Muscle layer of duodenum (tissue), 2 donors: ENCODE results near the gene PHLPP1.

Experiments
- H3K27ac ChIP-seq: one replicate; pipeline ENCODE4 v1.7.0; 2013; ENCODE audit warnings: mild to moderate bottlenecking, low read length
- H3K27me3 ChIP-seq: one replicate; pipeline ENCODE4 v1.7.0; 2013; ENCODE audit warnings: low read depth, mild to moderate bottlenecking, control low read depth, low read length
- H3K36me3 ChIP-seq, 2 donors: one replicate each; pipeline ENCODE4 v1.7.0; 2013; ENCODE audit warnings: low read length in 2 of 2, control low read depth in 1 of 2, mild to moderate bottlenecking in 1 of 2; ENCODE audit not compliant: insufficient read depth in 2 of 2, control insufficient read depth in 1 of 2
- H3K4me1 ChIP-seq, 2 donors: one replicate each; pipeline ENCODE4 v1.7.0; 2013; ENCODE audit warnings: low read length in 2 of 2, mild to moderate bottlenecking in 2 of 2, control low read depth in 1 of 2, moderate library complexity in 1 of 2; ENCODE audit not compliant: insufficient read depth in 2 of 2, control insufficient read depth in 1 of 2
- H3K4me3 ChIP-seq, 2 donors: one replicate each; pipeline ENCODE4 v1.7.0; 2013; ENCODE audit warnings: low read length in 2 of 2, low read depth in 1 of 2, mild to moderate bottlenecking in 1 of 2
- H3K9me3 ChIP-seq, 2 donors: one replicate each; pipeline ENCODE4 v1.7.0; 2013; ENCODE audit warnings: low read length in 2 of 2, control low read depth in 1 of 2, mild to moderate bottlenecking in 1 of 2; ENCODE audit not compliant: control insufficient read depth in 1 of 2
- donor health status: healthy.

The PHLPP1 gene

DNA sequence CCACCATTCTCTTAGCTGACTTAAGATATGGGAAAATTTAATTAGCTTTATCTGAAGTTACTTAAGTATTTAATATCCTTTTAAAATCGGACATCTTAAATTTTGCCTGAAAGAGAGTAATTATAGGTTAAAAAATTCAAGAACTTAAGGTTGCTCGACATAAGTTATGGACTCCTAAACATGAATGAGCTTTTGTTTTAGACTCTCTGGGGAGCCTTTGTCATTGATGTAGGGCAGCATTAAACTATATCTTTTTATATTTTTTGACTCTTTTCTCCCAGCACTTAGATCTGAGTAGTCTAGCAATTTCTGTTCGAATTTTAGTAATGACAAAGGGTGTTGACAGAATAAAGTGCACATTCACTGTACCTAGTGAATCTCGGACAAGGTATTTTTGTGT is 4.7 kb downstream of the PHLPP1 start:
- H3K4me1 ChIP-seq: peaks cover 3 to 31% of the 10 kb centered on the region in 2 donors
- H3K4me3 ChIP-seq: no peak overlapping the region
- H3K27ac ChIP-seq: no peak overlapping the region

DNA sequence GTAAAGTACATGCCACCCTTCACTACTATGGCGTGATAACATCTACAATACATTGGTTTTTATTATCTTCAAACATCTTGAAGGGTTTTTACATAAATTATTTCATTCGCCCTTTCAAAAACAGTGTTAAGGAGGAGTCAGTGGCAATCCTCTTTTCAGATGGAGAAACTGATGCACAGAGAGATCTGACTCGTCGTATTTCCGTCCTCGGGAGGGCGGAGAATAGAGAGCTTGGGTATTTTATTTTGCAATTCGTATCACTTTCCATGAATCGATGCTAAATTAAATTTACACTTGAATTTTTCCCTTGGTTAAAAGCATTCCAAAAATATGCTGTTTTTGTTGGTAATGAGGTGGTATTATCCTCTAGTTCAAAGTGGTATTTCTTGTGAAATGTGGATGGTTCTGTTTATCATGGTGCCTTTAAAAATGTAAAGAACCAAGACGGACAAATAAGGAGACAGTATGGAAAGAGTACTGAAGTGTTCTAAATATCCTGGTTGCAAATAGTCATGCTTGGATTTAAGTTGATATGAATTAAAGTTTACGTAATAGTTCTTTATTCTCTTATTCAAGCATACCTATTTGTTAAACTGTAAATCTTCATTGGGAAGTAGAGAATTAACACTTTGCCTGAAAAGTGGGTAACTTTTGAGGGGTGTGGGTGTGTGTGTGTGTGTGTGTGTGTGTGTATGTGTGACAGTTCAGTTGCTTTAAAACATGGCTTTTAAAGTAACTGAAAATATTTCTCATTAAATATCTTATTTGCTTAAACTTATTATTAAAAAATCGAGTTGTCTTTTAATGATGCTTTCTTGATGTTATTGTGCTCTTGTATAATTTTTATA is 5.6 kb downstream of the PHLPP1 start:
- no peaks in the 10 kb centered on the region for H3K9me3 ChIP-seq
- peaks cover 3 to 31% of the 10 kb centered on the region in 2 donors for H3K4me1 ChIP-seq
- no peak overlapping the region for H3K27ac ChIP-seq
- no peaks in the 10 kb centered on the region for H3K27me3 ChIP-seq
- no peaks in the 10 kb centered on the region for H3K36me3 ChIP-seq
- no peak overlapping the region for H3K4me3 ChIP-seq

More for the DNA sequence above, 4.7 kb downstream of the PHLPP1 start:
- H3K36me3 ChIP-seq: no peaks in the 10 kb centered on the region
- H3K27me3 ChIP-seq: no peaks in the 10 kb centered on the region
- H3K9me3 ChIP-seq: no peaks in the 10 kb centered on the region

DNA sequence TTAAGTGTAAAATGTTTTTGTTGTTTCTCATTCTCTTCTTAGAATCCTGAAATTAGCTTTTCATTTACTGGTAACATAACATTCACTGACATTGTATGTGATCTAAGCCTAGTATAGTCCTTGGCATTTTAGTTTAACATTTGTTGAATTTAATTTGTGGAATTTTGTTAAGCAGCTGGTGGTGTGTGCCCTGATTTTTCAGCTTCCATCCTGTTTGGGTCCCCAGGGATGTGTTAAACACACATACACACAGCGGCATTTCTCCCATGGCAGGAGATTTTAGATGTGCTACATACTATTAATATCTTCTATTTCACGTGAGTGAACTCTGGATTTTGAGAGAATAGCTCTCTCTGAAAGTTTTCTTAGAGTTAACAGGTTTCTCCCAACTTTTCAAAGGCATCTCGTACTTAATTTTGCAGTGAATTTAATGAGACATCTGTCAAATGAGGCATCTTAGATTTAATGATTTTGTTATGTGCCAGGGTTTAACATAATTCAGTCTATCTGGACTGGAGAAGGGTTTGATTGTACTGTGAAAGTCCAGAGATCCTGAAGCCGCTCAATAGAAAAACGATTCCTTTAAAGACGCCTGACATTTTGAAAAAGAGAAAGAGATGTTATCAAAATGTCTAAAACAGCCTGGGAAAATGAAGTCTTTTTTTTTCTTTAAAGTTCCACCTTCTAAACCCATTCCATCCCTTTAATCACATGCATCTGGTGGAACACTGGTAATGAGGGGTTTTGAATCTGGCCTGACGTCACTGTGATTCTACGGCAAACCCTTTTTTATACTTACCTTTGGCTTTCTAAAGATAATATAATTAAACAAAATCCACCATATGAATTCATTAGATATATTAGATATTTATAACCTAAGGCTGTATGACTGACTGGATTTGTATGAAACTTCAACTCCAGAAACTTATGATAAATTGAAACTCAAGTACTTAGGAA is 6.8 kb downstream of the PHLPP1 start:
- H3K36me3 ChIP-seq: no peaks in the 10 kb centered on the region
- no peak overlapping the region for H3K4me3 ChIP-seq
- H3K27ac ChIP-seq: no peak overlapping the region
- H3K27me3 ChIP-seq: no peaks in the 10 kb centered on the region
- peaks cover 3 to 31% of the 10 kb centered on the region in 2 donors for H3K4me1 ChIP-seq
- H3K9me3 ChIP-seq: no peaks in the 10 kb centered on the region

DNA sequence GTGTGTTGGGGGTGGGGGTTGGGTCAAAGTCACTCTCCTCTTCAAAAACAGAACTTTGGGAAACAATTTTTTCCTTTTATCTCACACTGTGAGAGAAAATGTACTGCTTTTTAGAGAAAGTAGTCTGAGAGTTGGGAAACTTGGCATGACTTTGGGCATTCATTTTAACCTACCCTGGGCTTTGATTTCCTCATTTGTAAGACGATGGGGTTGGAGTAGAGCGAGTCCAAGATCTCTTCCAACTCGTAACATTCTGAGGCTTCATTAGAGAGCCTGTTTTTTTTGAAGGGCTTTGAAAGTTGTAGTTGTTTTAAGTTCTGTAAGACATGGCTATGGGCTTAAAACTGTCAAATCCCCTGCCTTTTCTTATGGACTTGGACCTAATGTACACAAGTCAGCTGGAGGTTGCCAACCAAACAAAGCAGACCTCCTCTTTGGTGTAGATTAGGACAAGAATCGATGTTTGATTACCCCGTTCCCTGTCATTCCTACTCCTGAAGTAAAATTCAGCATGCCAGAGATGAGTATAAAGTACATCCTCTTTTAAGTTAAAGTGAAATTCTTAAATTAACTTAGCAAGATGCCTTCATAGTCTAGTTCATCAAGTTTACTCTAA is 8.4 kb downstream of the PHLPP1 start:
- peaks cover 3 to 20% of the 10 kb centered on the region in 2 donors for H3K4me1 ChIP-seq

DNA sequence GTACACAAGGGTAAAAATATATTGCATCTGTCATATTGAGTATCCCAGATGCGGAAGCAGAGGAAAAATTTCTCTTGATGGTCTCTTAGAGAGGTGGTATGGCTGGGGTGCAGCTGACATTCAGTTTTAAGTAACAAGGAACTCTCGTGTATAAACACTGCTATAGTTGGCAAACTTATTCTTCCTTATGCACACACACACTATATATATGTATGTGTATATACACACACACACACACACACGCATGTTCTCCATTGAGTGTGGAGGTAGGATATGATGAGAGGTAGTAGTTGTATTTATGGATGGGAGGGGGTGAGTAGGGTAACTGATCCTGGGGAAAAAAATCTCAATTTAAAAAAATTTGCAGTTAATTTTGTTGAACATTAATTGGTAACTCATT is 10.6 kb downstream of the PHLPP1 start:
- peaks cover 3 to 7% of the 10 kb centered on the region in 2 donors for H3K4me1 ChIP-seq
- no peaks in the 10 kb centered on the region for H3K27me3 ChIP-seq
- no peak overlapping the region for H3K27ac ChIP-seq
- no peak overlapping the region for H3K4me3 ChIP-seq
- H3K9me3 ChIP-seq: no peaks in the 10 kb centered on the region
- no peaks in the 10 kb centered on the region for H3K36me3 ChIP-seq

More for the DNA sequence above, 8.4 kb downstream of the PHLPP1 start:
- H3K27ac ChIP-seq: no peak overlapping the region
- H3K4me3 ChIP-seq: no peak overlapping the region
- no peaks in the 10 kb centered on the region for H3K36me3 ChIP-seq
- no peaks in the 10 kb centered on the region for H3K27me3 ChIP-seq
- no peaks in the 10 kb centered on the region for H3K9me3 ChIP-seq

DNA sequence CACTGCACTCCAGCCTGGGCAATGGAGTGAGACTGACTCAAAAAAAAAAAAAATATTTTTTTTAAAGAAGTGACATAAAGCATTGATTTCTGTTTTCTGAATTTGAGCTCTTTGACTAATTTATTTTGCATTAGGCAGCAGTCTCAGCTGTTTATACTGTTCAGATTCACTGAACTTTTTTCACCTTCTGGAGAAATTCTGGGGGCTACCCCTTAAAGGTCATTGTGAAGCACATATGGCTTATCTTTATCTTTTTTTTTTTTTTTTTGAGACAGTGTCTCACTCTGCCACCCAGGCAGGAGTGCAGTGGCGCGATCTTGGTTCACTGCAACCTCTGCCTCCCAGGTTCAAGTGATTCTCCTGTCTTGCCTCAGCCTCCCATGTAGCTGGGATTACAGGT is 12.9 kb downstream of the PHLPP1 start:
- Histone ChIP-seq H3K27ac (no peak overlapping the region), H3K4me3 (no peak overlapping the region), H3K36me3 (no peaks in the 10 kb centered on the region), H3K27me3 (no peaks in the 10 kb centered on the region), H3K4me1 (peaks cover 3 to 7% of the 10 kb centered on the region in 2 donors), H3K9me3 (peaks cover 6 to 8% of the 10 kb centered on the region in 2 donors)

DNA sequence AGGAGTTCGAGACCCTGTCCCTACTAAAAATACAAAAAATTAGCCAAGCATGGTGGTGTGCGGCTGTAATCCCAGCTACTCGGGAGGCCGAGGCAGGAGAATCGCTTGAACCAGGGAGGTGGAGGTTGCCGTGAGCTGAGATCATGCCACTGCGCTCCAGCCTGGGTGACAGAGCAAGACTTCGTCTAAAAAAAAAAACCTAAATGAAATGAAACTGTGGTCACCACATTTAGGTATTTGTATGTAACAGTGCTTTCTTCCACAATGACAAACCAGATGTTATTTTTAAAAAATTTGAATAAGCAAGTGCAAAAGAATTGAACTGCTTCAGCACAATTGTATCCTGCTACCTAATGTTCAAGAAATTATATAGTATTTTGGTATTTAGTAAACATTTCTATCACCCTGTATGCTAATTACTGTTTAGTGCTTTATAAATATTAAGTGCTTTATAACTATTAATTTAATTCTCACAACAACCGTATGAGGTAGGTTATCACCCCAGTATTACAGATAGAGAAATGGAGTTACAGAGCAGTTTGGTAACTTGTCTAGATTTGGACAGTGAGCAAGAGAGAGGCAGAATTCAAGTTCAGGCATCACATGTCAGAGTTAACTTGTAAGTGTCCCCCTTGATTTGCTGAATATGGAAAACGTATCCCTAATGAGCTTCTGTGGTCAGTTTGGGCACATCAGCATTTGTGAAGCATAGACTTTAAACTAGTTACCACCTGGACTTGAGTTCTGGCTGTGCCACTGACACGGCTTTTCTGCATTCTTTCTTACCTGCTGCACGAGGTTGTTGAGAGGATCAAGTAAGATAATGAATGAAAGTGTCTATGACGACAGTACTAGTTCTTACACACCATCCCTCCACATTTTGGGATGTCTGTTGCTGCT is 14.4 kb downstream of the PHLPP1 start:
- Histone ChIP-seq H3K36me3 (no peaks in the 10 kb centered on the region), H3K27ac (no peak overlapping the region), H3K4me3 (no peak overlapping the region), H3K27me3 (no peaks in the 10 kb centered on the region), H3K9me3 (peaks cover 6 to 8% of the 10 kb centered on the region in 2 donors), H3K4me1 (no peaks in the 10 kb centered on the region)

DNA sequence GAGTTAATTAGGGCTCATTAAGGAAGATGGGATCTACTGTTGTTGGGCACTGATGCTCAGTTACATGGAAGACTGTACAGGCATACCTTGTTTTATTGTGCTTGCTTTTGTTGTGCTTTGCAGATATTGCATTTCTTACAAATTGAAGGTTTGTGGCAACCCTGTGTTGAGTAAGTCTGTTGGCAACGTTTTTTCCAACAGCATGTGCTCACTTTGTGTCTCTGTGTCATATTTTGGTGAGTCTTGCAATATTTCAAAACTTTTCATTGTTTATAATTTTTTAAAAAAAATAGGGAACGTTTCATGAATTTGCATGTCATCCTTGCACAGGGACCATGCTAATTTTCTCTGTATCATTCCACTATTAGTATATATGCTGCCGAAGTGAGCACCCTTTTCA is 15.6 kb downstream of the PHLPP1 start:
- no peaks in the 10 kb centered on the region for H3K4me1 ChIP-seq
- no peaks in the 10 kb centered on the region for H3K36me3 ChIP-seq
- no peak overlapping the region for H3K4me3 ChIP-seq
- H3K27me3 ChIP-seq: no peaks in the 10 kb centered on the region
- peaks cover 6 to 8% of the 10 kb centered on the region in 2 donors for H3K9me3 ChIP-seq
- H3K27ac ChIP-seq: no peak overlapping the region

DNA sequence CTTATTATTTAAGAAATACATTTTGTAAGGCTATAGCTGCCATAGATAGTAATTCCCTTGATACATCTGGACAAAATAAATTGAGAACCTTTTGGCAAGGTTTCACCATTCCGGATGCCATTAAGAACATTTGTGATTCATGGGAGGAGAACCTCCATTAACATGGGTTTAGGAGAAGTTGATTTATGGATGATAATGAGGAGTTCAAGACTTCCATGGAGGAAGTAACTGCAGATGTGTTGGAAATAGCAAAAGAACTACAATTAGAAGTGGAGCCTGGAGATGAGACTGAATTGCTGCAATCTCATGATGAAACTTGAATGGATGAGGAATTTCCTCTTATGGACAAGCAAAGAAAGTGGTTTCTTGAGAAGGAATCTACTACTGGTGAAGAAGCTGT is 17.3 kb downstream of the PHLPP1 start:
- Histone ChIP-seq H3K9me3 (peaks cover 6 to 8% of the 10 kb centered on the region in 2 donors), H3K4me1 (no peaks in the 10 kb centered on the region), H3K27ac (no peak overlapping the region), H3K4me3 (no peak overlapping the region), H3K27me3 (no peaks in the 10 kb centered on the region), H3K36me3 (no peaks in the 10 kb centered on the region)

DNA sequence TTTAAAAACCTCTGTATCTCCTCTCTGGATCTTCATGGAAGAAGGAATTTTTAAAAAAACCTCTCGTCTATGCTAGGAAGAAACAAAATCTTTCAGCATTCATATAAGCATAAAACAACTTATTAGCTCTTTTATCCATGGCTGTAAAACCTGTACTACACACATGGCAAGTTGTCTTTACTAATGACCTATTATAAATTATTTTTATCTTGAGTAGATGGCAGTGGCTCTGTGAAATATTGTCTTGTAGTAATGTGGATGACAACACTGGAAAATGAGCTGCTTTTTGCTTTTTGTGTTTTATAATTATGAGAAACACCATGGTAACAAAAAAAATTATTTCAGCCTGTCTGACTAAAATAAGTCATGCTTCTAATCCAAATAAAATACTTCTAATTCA is 18.9 kb downstream of the PHLPP1 start:
- Histone ChIP-seq H3K27ac (no peak overlapping the region), H3K4me3 (no peak overlapping the region), H3K9me3 (peaks cover 6 to 8% of the 10 kb centered on the region in 2 donors), H3K4me1 (no peaks in the 10 kb centered on the region), H3K36me3 (no peaks in the 10 kb centered on the region), H3K27me3 (no peaks in the 10 kb centered on the region)
